Activated CD8-positive, alpha-beta memory T cell treated with anti-CD3 and anti-CD28 coated beads, Interleukin-2, amount 10 ng/mL, durations not matched to agents 7 days and 5 days (primary cell): ENCODE data around the gene HOOK1. TPM values are rescaled to one million over a fixed set of nuclear protein-coding genes. Genes with fewer than 3 reads are reported as not detected.
"Not testable (repeated sequence)": the region's sequence is repeated elsewhere in the genome, so short reads cannot be mapped to it uniquely, and the experiment has no call there.

Experiments
- ATAC-seq: fragments of 150-1000 bp; cut with Tn5 transposase; one replicate; pipeline ENCODE4 v1.10.0; 2021; ENCODE audit warnings: moderate library complexity
- CTCF ChIA-PET: fragments of 350-600 bp; sonication (Branson Sonifier 250); formaldehyde crosslinking; loops from one replicate; lab custom pipeline; 2021; ENCODE audit warnings: antibody characterized with exemption; lab: Charles Lee
- DNase-seq: peaks from one replicate; pipeline ENCODE4 v3.0.0-alpha.2; 2020
- H3K27ac Mint-ChIP-seq: one replicate; pipeline ENCODE4 v1.8.0; 2021; ENCODE audit warnings: mild to moderate bottlenecking, mixed read lengths
- H3K27me3 Mint-ChIP-seq: one replicate; pipeline ENCODE4 v1.8.0; 2021; ENCODE audit warnings: mixed read lengths
- H3K36me3 Mint-ChIP-seq: one replicate; pipeline ENCODE4 v1.8.0; 2021; ENCODE audit warnings: mild to moderate bottlenecking, mixed read lengths
- H3K4me1 Mint-ChIP-seq: one replicate; pipeline ENCODE4 v1.8.0; 2021; ENCODE audit warnings: mixed read lengths
- H3K4me3 Mint-ChIP-seq: one replicate; pipeline ENCODE4 v1.8.0; 2021; ENCODE audit warnings: mild to moderate bottlenecking, moderate library complexity, mixed read lengths
- H3K9me3 Mint-ChIP-seq: one replicate; pipeline ENCODE4 v1.8.0; 2022; ENCODE audit warnings: low read depth, mixed read lengths
- total RNA-seq, 2 experiments: library from RNA; stranded (reverse); gene quantifications; one replicate each; pipeline ENCODE4 v1.2.3, GENCODE V29; 2021

Gene HOOK1
- total RNA-seq, 2 experiments from 2014 or later = 1.0 to 2.3 TPM

GRCh38 chr1:59880735-59881134, 66.0 kb downstream of the HOOK1 start:
- Mint-ChIP-seq H3K4me1 (no peaks in the 10 kb centered on the region), H3K27me3 (peaks cover 2% of the 10 kb centered on the region), H3K27ac (no peak overlapping the region), H3K36me3 (peaks cover 3% of the 10 kb centered on the region), H3K9me3 (peaks cover 3% of the 10 kb centered on the region), H3K4me3 (no peak overlapping the region)
- ATAC-seq (no peak), DNase-seq (no peak)
- CTCF ChIA-PET = interaction anchor here (1.1 to 2.8 kb wide), 3 partner anchors 47 to 67 kb away, joined by 3 to 29 read pairs (median 4); no protein-coding TSS in a partner anchor

DNA sequence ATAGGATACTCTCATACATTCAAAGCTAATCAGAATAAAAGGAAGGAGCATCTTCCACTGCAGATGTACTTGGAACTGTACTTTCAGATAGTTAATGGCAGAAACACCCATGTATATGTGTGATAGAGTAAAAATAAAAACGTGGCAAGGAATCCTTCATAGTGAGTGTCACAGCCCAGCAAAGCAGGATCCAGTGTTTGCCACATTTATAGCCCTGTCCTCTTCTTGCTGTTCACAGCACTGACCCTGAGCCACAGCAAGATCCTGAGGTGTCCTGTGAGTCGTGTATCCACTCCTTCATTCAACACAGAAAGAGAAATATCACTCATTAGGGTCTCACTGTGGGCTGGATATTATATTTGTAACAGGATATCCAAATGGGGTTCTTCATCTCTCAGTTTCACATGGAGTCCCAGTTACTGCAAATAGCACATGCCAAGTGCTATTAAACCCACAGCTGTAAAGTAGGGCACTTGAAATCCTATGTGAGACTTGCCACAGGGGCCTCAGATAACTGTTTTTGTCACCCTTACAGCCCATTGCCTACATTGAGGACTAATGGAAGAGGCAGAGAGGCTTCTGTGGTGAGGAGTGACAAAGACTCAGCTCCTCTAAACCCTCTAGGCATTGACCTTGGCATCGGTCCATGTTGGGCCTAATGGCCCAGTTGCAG, 70.5 kb downstream of the HOOK1 start:
- peaks cover 4% of the 10 kb centered on the region for H3K9me3 Mint-ChIP-seq
- no peak overlapping the region for H3K4me3 Mint-ChIP-seq
- no peak overlapping the region for H3K27ac Mint-ChIP-seq
- no peaks in the 10 kb centered on the region for H3K4me1 Mint-ChIP-seq
- no peak for ATAC-seq
- no peak for DNase-seq
- CTCF ChIA-PET = no interaction called here
- peaks cover 6% of the 10 kb centered on the region for H3K27me3 Mint-ChIP-seq
- H3K36me3 Mint-ChIP-seq = no peaks in the 10 kb centered on the region

DNA sequence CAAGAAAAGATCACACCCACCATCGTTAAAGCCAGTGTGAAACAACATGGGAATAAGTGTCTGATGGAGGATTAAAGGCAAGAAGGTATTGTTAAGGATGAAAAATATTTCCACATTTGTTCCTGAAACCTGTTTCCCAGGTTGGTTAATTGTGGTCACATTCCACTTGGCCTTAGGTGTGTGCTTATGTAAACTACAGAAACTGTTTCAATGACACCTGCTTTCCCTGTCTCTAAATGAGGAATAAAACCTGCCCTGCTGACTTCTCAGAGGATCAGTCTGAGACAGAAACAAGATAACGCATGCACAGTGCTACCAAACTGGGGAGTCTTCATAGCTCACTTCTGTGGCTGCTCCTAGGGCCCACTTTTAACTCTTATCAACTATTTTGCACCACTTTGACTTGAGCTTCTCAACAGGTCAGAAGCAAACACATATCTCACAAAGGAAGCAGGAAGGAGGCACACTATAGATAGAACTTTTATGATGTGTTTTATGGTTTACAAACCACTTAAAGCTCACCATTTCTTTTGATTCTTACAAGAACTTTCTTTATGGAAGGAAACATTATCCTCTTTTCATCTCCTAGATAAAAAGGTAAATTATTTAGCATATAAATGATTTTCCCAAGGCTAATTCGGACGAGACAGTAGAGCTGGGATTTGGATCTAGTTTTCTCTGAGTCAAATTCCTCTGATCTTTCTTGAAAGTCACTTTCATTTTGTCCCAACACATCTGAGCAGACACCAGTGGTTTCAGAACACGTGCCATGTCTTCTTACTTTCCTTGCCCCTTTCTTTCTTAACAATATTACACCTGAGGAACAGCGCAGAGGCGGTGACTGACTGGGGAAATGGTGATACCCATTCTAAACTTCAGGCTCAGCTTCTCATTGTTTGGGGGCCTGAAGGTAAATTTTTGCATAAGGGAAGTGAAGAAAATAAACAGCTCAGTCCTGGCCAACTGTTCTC, 78.4 kb downstream of the HOOK1 start:
- H3K27ac Mint-ChIP-seq = no peak overlapping the region
- CTCF ChIA-PET = interaction anchor here (0.9 to 1.8 kb wide), 4 partner anchors 9 to 54 kb away, joined by 3 to 4 read pairs (median 4); no protein-coding TSS in a partner anchor
- H3K36me3 Mint-ChIP-seq = peaks cover 2% of the 10 kb centered on the region
- peaks cover 7% of the 10 kb centered on the region for H3K4me1 Mint-ChIP-seq
- H3K4me3 Mint-ChIP-seq = no peak overlapping the region
- DNase-seq = no peak
- ATAC-seq = no peak
- peaks cover 4% of the 10 kb centered on the region for H3K27me3 Mint-ChIP-seq
- peaks cover 5% of the 10 kb centered on the region for H3K9me3 Mint-ChIP-seq

DNA sequence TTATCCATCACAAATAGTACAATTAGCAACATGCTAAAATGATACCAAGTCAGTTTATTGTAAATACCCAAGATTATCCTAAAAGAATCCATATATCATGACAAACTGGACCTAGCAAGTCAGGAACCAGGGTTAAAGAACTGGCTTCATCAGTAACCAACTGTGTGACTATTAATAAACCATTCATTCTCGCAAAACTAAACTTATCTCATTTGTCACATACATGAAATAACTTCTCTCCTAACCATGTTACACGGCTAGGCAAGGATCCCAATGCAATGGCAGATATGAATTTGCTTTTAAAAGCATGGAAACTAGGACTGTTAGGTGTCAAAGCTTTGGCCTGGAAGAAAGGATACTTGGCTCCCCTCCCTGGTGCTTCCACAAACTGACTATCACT, 82.4 kb downstream of the HOOK1 start:
- no peak for ATAC-seq
- no peak overlapping the region for H3K4me3 Mint-ChIP-seq
- CTCF ChIA-PET = no interaction called here

GRCh38 chr1:59898927-59899326, 84.2 kb downstream of the HOOK1 start:
- no peak for DNase-seq
- Mint-ChIP-seq H3K27me3 (no peaks in the 10 kb centered on the region), H3K4me1 (peaks cover 5% of the 10 kb centered on the region), H3K4me3 (no peak overlapping the region), H3K36me3 (no peaks in the 10 kb centered on the region), H3K27ac (no peak overlapping the region), H3K9me3 (no peaks in the 10 kb centered on the region)
- CTCF ChIA-PET = no interaction called here
- ATAC-seq = no peak

More for the DNA sequence above, 82.4 kb downstream of the HOOK1 start:
- no peaks in the 10 kb centered on the region for H3K9me3 Mint-ChIP-seq
- peaks cover 2% of the 10 kb centered on the region for H3K36me3 Mint-ChIP-seq
- no peak overlapping the region for H3K27ac Mint-ChIP-seq
- peaks cover 7% of the 10 kb centered on the region for H3K4me1 Mint-ChIP-seq
- H3K27me3 Mint-ChIP-seq = no peaks in the 10 kb centered on the region
- no peak for DNase-seq

DNA sequence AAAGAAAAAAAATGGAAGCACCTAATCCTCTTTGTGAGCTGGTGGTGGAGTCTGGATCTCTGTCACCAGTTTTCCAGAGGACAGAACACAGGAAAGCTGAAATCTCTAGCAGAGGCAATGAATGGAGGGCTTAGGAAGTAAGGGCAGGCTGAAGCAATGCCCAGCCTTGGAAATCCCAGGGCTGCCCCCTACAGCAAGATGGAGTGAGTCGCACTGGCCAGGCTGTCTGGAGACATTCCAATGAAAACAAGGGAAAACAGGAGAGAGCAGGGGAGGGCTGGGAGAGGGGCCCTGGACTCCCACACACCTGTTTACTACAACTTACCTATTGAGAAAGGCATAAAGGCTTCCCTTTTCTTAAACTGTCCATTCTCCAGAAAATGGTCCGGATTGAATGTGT, 85.9 kb downstream of the HOOK1 start:
- peaks cover 5% of the 10 kb centered on the region for H3K4me1 Mint-ChIP-seq
- H3K9me3 Mint-ChIP-seq = no peaks in the 10 kb centered on the region
- no peak overlapping the region for H3K27ac Mint-ChIP-seq
- DNase-seq (no peak), ATAC-seq (no peak)
- H3K4me3 Mint-ChIP-seq = no peak overlapping the region
- no peaks in the 10 kb centered on the region for H3K27me3 Mint-ChIP-seq
- H3K36me3 Mint-ChIP-seq = no peaks in the 10 kb centered on the region
- CTCF ChIA-PET = interaction anchor here (1.9 kb wide), 1 partner anchor 141 kb away, joined by 6 read pairs; no protein-coding TSS in a partner anchor

DNA sequence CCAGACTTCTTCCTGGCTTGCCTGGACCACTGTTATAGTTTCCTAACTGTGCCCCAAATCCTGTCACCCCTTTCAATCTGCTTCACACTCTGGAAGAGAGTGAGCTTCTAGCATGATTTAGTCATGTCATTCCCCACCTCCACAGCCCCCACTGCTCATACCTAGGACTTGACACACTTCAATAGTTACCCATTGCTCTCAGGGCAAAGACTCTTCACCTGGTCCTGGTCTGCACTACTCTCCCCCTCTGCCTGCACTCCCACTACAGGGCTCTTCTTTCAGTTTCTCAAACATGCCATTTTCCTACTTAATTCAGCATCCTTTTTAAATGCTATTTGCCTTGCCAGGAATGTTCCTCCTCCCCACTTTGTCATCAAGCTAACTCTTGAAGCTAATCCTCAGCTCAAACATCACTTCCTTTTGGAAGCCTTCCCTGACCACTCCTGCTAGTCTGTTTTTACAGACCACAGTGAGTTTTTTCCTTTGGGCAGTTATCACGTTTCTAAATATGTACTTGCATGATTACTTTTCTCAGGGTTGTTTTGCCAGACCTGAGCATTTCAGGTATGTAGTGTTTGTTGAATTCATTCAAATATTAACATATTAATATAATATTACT, 87.1 kb downstream of the HOOK1 start:
- Mint-ChIP-seq H3K4me3 (no peak overlapping the region), H3K27ac (no peak overlapping the region), H3K4me1 (peaks cover 5% of the 10 kb centered on the region), H3K9me3 (no peaks in the 10 kb centered on the region), H3K27me3 (no peaks in the 10 kb centered on the region), H3K36me3 (peaks cover 1% of the 10 kb centered on the region)
- DNase-seq (no peak), ATAC-seq (no peak)
- CTCF ChIA-PET = interaction anchor here (1.0 to 3.1 kb wide), 3 partner anchors 42 to 142 kb away, joined by 4 to 20 read pairs (median 6); no protein-coding TSS in a partner anchor

DNA sequence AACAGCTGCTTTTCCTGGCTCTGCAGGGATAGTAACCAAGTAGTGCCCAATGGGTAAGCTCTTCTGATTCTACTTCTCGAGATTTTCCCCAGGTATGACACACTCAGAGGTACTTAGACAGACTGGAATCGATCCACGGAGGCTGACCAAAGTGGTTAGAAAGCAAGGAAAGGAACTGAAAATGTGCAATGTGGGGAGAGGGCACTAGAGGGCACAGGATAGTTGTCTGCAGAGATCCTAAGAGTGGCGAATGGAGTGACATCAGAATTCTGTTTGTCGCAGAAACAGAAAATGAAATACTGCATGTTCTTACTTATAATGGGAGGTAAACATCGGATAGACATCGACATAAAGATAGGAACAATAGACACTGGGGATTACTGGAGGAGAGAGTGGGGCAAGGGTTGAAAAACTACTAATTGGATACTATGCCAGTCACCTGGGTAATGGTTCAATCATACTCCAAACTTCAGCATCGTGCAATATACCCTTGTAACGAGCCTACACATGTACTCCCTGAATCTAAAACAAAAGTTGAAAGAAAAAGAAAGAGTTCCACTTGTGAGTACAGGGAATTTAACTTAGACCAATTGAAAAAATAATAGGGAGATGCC, 88.5 kb downstream of the HOOK1 start:
- ATAC-seq (peak; percentile 53), DNase-seq (peak; percentile 44)
- no peaks in the 10 kb centered on the region for H3K9me3 Mint-ChIP-seq
- peaks cover 7% of the 10 kb centered on the region for H3K36me3 Mint-ChIP-seq
- no peak overlapping the region for H3K4me3 Mint-ChIP-seq
- CTCF ChIA-PET = interaction anchor here (0.8 to 3.1 kb wide), 3 partner anchors 13 to 44 kb away, joined by 3 to 20 read pairs (median 4); no protein-coding TSS in a partner anchor
- peaks cover 5% of the 10 kb centered on the region for H3K4me1 Mint-ChIP-seq
- no peak overlapping the region for H3K27ac Mint-ChIP-seq
- no peaks in the 10 kb centered on the region for H3K27me3 Mint-ChIP-seq

- no peaks in the 10 kb centered on the region for H3K9me3 Mint-ChIP-seq
- ATAC-seq (no peak), DNase-seq (no peak)
- H3K36me3 Mint-ChIP-seq = peaks cover 8% of the 10 kb centered on the region
- peaks cover 5% of the 10 kb centered on the region for H3K4me1 Mint-ChIP-seq
- H3K27me3 Mint-ChIP-seq = no peaks in the 10 kb centered on the region
- H3K27ac Mint-ChIP-seq = no peak overlapping the region
- CTCF ChIA-PET = interaction anchor here (3.4 kb wide), 1 partner anchor 40 kb away, joined by 10 read pairs; no protein-coding TSS in a partner anchor
- H3K4me3 Mint-ChIP-seq = no peak overlapping the region
These were observed 92.2 kb downstream of the HOOK1 start for GRCh38 chr1:59906931-59907330.

GRCh38 chr1:59908084-59908483, 93.3 kb downstream of the HOOK1 start:
- no peak overlapping the region for H3K4me3 Mint-ChIP-seq
- H3K27ac Mint-ChIP-seq = no peak overlapping the region
- no peak for ATAC-seq
- peaks cover 8% of the 10 kb centered on the region for H3K36me3 Mint-ChIP-seq
- no peaks in the 10 kb centered on the region for H3K9me3 Mint-ChIP-seq
- CTCF ChIA-PET = interaction anchor here (3.4 kb wide), 1 partner anchor 39 kb away, joined by 10 read pairs; no protein-coding TSS in a partner anchor
- no peak for DNase-seq
- H3K4me1 Mint-ChIP-seq = peaks cover 4% of the 10 kb centered on the region
- no peaks in the 10 kb centered on the region for H3K27me3 Mint-ChIP-seq

DNA sequence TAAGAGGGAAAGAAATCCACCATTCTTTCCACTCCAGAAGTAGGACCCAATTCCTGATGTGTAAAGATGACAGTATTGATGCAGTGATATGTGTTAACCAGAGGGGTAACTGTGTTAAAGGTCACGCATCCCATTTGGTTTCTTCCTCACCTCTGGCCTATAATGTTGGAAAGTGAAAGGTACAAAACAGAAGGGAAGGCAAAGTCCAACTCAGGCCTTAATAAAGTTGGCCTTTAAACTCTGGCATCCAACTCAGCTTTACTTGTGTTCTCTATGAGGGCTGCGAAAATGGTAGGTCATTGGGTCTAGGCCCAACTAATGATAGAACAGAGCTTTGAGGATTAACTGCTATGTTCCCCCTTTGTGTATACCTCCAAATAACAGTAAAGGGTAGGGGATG, 93.9 kb downstream of the HOOK1 start:
- ATAC-seq = no peak
- CTCF ChIA-PET = no interaction called here

GRCh38 chr1:59914791-59915286, 100.1 kb downstream of the HOOK1 start:
- DNase-seq, H3K36me3 Mint-ChIP-seq, H3K27me3 Mint-ChIP-seq, H3K4me1 Mint-ChIP-seq, CTCF ChIA-PET, H3K9me3 Mint-ChIP-seq, H3K4me3 Mint-ChIP-seq, H3K27ac Mint-ChIP-seq, ATAC-seq: not testable (repeated sequence)

More for the DNA sequence above, 93.9 kb downstream of the HOOK1 start:
- no peaks in the 10 kb centered on the region for H3K27me3 Mint-ChIP-seq
- H3K9me3 Mint-ChIP-seq = no peaks in the 10 kb centered on the region
- peaks cover 8% of the 10 kb centered on the region for H3K36me3 Mint-ChIP-seq
- H3K27ac Mint-ChIP-seq = no peak overlapping the region
- no peaks in the 10 kb centered on the region for H3K4me1 Mint-ChIP-seq
- H3K4me3 Mint-ChIP-seq = no peak overlapping the region
- DNase-seq = no peak
